ENCODE results near the gene RAB40C. TPM values are rescaled to one million over a fixed set of nuclear protein-coding genes. Genes with fewer than 3 reads are reported as not detected.

Gene RAB40C
- total RNA-seq, 2 donors from 2014 or later = 15.0 to 15.3 TPM

DNA sequence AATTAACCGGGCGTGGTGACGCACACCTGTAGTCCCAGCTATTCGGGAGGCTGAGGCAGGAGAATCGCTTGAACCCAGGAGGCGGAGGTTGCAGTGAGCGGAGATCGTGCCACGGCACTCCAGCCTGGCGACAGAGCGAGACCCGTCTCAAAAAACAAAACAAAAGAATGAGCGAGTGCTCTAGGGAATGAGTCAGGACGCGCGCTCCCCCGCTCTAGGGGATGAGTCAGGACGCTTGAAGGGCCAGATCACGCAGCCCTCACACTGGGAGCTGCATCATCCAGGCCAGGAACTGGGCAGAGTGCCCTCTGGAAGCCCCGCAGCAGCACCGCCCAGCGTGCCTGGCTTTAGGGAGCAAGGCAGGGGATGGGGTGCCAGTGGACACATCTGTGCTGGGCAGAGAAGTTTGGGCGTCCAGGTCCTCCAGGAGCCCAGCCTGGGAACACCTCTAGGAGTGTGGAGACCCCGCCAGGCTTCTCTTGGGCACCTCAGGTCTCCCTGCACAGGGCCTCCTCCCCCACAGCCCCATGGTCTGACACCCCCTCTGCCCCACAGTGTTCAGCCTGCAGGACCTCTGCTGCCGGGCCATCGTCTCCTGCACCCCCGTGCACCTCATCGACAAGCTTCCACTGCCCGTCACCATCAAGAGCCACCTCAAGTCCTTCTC lies 37.1 kb downstream of the RAB40C start:
- H3K9me3 Mint-ChIP-seq = no peaks in the 10 kb centered on the region
- DNase-seq (no peak), ATAC-seq (replicated peaks in 1 of 2) (no peak)
- H3K4me3 Mint-ChIP-seq = no peak overlapping the region
- no peaks in the 10 kb centered on the region for H3K27me3 Mint-ChIP-seq (ENCODE audit: low read depth)
- no peak overlapping the region for H3K27ac Mint-ChIP-seq
- no peaks in the 10 kb centered on the region for H3K4me1 Mint-ChIP-seq (ENCODE audit: low read depth)
- no peaks in the 10 kb centered on the region for H3K36me3 Mint-ChIP-seq (ENCODE audit: insufficient read depth in 2 of 2)

GRCh38 chr16:627454-628239 lies 37.8 kb downstream of the RAB40C start:
- no peaks in the 10 kb centered on the region for H3K4me1 Mint-ChIP-seq (ENCODE audit: low read depth)
- H3K27me3 Mint-ChIP-seq (ENCODE audit: low read depth) = no peaks in the 10 kb centered on the region
- no peaks in the 10 kb centered on the region for H3K9me3 Mint-ChIP-seq
- no peaks in the 10 kb centered on the region for H3K36me3 Mint-ChIP-seq (ENCODE audit: insufficient read depth in 2 of 2)
- DNase-seq = no peak
- H3K4me3 Mint-ChIP-seq = no peak overlapping the region
- no peak overlapping the region for H3K27ac Mint-ChIP-seq
- no peak for ATAC-seq (replicated peaks in 1 of 2)

DNA sequence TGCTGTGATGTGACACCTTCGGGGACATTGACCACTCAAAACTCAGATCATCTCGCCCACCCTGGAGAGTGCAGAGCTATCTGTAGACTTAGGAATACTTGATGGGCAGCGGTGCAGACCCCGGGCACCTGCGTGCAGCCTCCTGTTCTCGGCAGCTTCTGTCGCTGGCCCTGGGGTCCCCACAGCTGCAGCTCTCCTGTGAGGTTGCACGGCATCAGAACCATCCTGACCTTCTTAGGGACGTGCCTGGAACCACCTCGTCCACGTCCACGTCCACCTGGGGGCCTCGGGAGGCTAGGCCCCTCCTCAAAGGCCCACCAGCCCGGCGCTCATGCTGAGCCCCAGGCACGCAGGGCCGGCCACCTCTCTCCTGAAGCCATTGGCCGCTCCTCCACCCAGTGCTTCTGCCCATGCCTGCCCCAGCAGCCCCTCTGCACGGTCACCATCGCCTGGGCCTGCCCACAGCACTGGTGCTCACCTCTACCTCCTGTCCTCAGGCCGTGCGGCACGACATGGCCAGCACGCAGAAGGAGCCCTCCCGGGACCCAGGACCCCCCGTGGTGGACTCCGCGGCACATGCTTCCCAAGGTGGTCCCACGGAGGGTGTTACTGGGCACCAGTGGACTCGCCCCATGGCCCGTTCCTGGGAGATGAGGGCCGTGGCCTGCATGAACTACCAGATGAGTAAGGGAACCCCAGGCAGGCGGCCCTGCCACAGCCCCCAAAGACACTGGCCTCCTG lies 38.6 kb downstream of the RAB40C start:
- Mint-ChIP-seq H3K9me3 (no peaks in the 10 kb centered on the region), H3K27me3 (ENCODE audit: low read depth) (no peaks in the 10 kb centered on the region), H3K36me3 (ENCODE audit: insufficient read depth in 2 of 2) (no peaks in the 10 kb centered on the region), H3K27ac (no peak overlapping the region), H3K4me1 (ENCODE audit: low read depth) (no peaks in the 10 kb centered on the region), H3K4me3 (no peak overlapping the region)
- DNase-seq = no peak
- ATAC-seq (replicated peaks in 1 of 2) = no peak

DNA sequence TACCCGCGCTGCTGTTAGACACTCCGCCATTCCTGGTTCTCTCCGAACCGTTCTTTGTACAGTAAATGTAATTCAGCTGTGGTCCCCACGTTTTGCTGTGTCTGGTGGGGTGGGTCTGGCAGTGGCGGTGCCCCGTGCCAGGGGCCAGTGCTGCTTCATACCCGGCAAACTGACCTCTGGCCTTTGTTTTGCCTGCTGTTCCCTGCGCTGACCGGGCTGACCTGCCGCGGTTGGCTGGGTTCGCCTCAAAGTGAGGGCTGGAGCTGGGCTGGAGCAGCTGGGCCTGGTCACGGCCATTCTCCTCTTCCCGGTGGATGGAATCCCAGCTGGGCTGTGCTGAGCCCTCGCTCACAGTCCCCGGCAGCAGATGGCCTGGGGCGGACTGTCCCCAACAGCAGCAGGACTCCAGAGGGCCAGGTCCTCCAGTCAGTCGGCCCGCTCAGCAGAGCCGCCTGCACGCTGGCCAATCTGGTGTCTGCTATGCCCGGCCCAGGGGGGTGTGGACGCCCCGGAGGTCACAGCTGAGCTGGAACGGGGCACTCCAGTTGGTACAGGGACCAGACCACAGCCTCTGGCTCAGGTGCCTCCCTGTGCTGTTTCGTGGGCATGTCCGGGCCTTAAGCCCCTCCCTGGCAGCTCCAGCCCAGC lies 39.4 kb downstream of the RAB40C start:
- no peaks in the 10 kb centered on the region for H3K9me3 Mint-ChIP-seq

GRCh38 chr16:629833-630248 lies 40.0 kb downstream of the RAB40C start:
- no peak overlapping the region for H3K27ac Mint-ChIP-seq
- DNase-seq (no peak), ATAC-seq (replicated peaks in 1 of 2) (no peak)
- H3K36me3 Mint-ChIP-seq (ENCODE audit: insufficient read depth in 2 of 2) = no peaks in the 10 kb centered on the region
- no peaks in the 10 kb centered on the region for H3K27me3 Mint-ChIP-seq (ENCODE audit: low read depth)
- no peaks in the 10 kb centered on the region for H3K9me3 Mint-ChIP-seq
- H3K4me3 Mint-ChIP-seq = no peak overlapping the region
- peaks cover 4% of the 10 kb centered on the region for H3K4me1 Mint-ChIP-seq (ENCODE audit: low read depth)

More for the DNA sequence above, 39.4 kb downstream of the RAB40C start:
- Mint-ChIP-seq H3K36me3 (ENCODE audit: insufficient read depth in 2 of 2) (no peaks in the 10 kb centered on the region), H3K27me3 (ENCODE audit: low read depth) (no peaks in the 10 kb centered on the region), H3K27ac (no peak overlapping the region), H3K4me1 (ENCODE audit: low read depth) (no peaks in the 10 kb centered on the region), H3K4me3 (no peak overlapping the region)
- ATAC-seq (replicated peaks in 1 of 2) (no peak), DNase-seq (no peak)

- no peak overlapping the region for H3K4me3 Mint-ChIP-seq
- H3K27me3 Mint-ChIP-seq (ENCODE audit: low read depth) = no peaks in the 10 kb centered on the region
- ATAC-seq (replicated peaks in 1 of 2) = no peak
- H3K4me1 Mint-ChIP-seq (ENCODE audit: low read depth) = peaks cover 5% of the 10 kb centered on the region
- no peak overlapping the region for H3K27ac Mint-ChIP-seq
- DNase-seq = no peak
- H3K36me3 Mint-ChIP-seq (ENCODE audit: insufficient read depth in 2 of 2) = no peaks in the 10 kb centered on the region
- H3K9me3 Mint-ChIP-seq = no peaks in the 10 kb centered on the region
Observed at GRCh38 chr16:630249-630814, 40.5 kb downstream of the RAB40C start.

DNA sequence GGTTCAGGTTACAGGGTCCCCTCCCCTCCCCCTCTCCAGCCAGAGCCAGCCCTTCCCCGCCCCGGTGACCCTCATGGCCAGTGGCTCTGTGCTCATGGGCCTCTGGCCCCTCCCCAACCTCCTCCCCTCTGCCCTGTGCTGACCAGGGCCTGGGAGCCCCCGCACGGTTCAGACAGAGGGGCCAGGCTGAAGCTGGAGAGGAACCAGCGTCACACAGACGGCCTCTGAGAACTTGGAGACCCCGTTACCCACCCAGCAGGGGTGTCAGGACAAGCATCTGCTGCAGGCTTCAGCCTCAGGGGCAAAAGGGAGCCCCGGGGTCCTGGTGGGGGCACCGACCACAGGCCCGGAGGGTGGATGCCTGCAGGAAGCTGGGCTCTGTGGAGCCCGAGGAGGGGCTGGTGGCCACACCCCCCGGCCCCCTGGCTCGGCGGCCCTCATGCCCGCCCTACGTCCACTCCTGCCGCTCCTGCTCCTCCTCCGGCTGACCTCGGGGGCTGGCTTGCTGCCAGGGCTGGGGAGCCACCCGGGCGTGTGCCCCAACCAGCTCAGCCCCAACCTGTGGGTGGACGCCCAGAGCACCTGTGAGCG lies 41.0 kb downstream of the RAB40C start, which contains the start of gene WFIKKN1:
WFIKKN1 (plus strand) TSS at position 171 of the 591 bp plus-strand sequence; CDS start at position 440, 269 bp downstream.
- Mint-ChIP-seq H3K27ac (no peak within 1 kb of the TSS), H3K4me1 (ENCODE audit: low read depth) (peaks cover 5% of the 10 kb centered on the region), H3K27me3 (ENCODE audit: low read depth) (no peaks in the 10 kb centered on the region), H3K36me3 (ENCODE audit: insufficient read depth in 2 of 2) (no peaks in the 10 kb centered on the region), H3K4me3 (no peak within 1 kb of the TSS), H3K9me3 (no peaks in the 10 kb centered on the region)
- ATAC-seq (replicated peaks in 1 of 2) (no peak), DNase-seq (no peak)

DNA sequence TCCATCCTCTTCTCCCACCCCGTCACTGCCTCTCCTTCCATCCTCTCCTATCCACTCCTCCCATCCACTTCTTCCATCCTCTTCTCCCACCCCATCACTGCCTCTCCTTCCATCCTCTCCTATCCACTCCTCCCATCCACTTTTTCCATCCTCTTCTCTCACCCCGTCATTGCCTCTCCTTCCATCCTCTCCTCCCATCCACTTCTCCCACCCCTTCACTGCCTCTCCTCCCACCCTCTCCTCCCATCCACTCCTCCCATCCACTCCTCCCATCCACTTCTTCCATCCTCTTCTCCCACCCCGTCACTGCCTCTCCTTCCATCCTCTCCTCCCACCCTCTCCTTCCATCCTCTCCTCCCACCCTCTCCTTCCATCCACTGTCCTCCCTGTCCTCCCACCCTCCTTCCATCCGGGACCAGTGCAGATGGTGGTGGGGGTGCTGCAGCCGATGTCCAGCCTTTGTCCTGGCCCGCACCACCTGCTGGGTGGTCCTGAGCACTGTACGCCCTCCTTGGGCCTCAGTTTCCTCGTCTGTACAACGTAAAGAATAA lies 42.0 kb downstream of the RAB40C start:
- peaks cover 11% of the 10 kb centered on the region for H3K4me1 Mint-ChIP-seq (ENCODE audit: low read depth)
- H3K4me3 Mint-ChIP-seq = no peak overlapping the region
- DNase-seq = no peak
- H3K27ac Mint-ChIP-seq = no peak overlapping the region
- H3K27me3 Mint-ChIP-seq (ENCODE audit: low read depth) = no peaks in the 10 kb centered on the region
- H3K36me3 Mint-ChIP-seq (ENCODE audit: insufficient read depth in 2 of 2) = no peaks in the 10 kb centered on the region
- ATAC-seq (replicated peaks in 1 of 2) = no peak
- no peaks in the 10 kb centered on the region for H3K9me3 Mint-ChIP-seq

DNA sequence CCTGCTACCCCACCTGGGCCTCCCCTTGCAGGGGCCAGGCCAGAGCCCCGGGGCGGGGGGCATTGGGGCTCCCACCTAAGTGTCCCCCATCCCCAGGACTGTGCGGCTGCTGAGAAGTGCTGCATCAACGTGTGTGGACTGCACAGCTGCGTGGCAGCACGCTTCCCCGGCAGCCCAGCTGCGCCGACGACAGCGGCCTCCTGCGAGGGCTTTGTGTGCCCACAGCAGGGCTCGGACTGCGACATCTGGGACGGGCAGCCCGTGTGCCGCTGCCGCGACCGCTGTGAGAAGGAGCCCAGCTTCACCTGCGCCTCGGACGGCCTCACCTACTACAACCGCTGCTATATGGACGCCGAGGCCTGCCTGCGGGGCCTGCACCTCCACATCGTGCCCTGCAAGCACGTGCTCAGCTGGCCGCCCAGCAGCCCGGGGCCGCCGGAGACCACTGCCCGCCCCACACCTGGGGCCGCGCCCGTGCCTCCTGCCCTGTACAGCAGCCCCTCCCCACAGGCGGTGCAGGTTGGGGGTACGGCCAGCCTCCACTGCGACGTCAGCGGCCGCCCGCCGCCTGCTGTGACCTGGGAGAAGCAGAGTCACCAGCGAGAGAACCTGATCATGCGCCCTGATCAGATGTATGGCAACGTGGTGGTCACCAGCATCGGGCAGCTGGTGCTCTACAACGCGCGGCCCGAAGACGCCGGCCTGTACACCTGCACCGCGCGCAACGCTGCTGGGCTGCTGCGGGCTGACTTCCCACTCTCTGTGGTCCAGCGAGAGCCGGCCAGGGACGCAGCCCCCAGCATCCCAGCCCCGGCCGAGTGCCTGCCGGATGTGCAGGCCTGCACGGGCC lies 42.8 kb downstream of the RAB40C start:
- no peak overlapping the region for H3K4me3 Mint-ChIP-seq
- H3K27me3 Mint-ChIP-seq (ENCODE audit: low read depth) = no peaks in the 10 kb centered on the region
- no peak for DNase-seq
- H3K4me1 Mint-ChIP-seq (ENCODE audit: low read depth) = peaks cover 11% of the 10 kb centered on the region
- no peaks in the 10 kb centered on the region for H3K36me3 Mint-ChIP-seq (ENCODE audit: insufficient read depth in 2 of 2)
- H3K27ac Mint-ChIP-seq = no peak overlapping the region
- no peak for ATAC-seq (replicated peaks in 1 of 2)
- no peaks in the 10 kb centered on the region for H3K9me3 Mint-ChIP-seq

DNA sequence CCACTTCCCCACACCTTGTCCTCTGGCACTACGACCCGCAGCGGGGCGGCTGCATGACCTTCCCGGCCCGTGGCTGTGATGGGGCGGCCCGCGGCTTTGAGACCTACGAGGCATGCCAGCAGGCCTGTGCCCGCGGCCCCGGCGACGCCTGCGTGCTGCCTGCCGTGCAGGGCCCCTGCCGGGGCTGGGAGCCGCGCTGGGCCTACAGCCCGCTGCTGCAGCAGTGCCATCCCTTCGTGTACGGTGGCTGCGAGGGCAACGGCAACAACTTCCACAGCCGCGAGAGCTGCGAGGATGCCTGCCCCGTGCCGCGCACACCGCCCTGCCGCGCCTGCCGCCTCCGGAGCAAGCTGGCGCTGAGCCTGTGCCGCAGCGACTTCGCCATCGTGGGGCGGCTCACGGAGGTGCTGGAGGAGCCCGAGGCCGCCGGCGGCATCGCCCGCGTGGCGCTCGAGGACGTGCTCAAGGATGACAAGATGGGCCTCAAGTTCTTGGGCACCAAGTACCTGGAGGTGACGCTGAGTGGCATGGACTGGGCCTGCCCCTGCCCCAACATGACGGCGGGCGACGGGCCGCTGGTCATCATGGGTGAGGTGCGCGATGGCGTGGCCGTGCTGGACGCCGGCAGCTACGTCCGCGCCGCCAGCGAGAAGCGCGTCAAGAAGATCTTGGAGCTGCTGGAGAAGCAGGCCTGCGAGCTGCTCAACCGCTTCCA lies 43.6 kb downstream of the RAB40C start:
- ATAC-seq (replicated peaks in 1 of 2) (no peak), DNase-seq (no peak)
- no peak overlapping the region for H3K4me3 Mint-ChIP-seq

GRCh38 chr16:634051-634670 lies 44.3 kb downstream of the RAB40C start:
- Mint-ChIP-seq H3K4me3 (peak overlapping the region; percentile 51 to 99), H3K4me1 (ENCODE audit: low read depth) (peaks cover 15% of the 10 kb centered on the region), H3K27me3 (ENCODE audit: low read depth) (no peaks in the 10 kb centered on the region), H3K36me3 (ENCODE audit: insufficient read depth in 2 of 2) (no peaks in the 10 kb centered on the region), H3K9me3 (no peaks in the 10 kb centered on the region), H3K27ac (no peak overlapping the region)
- DNase-seq (no peak), ATAC-seq (replicated peaks in 1 of 2) (no peak)

More for the DNA sequence above, 43.6 kb downstream of the RAB40C start:
- no peaks in the 10 kb centered on the region for H3K36me3 Mint-ChIP-seq (ENCODE audit: insufficient read depth in 2 of 2)
- H3K9me3 Mint-ChIP-seq = no peaks in the 10 kb centered on the region
- no peak overlapping the region for H3K27ac Mint-ChIP-seq
- H3K4me1 Mint-ChIP-seq (ENCODE audit: low read depth) = peaks cover 11% of the 10 kb centered on the region
- H3K27me3 Mint-ChIP-seq (ENCODE audit: low read depth) = no peaks in the 10 kb centered on the region

Data from activated T-cell treated with anti-CD3 and anti-CD28 coated beads, Interleukin-2, amount 50 U/mL, for 72 hours (primary cell).